GM19467 (cell line): Measurements from ENCODE around the gene A4GALT.

Source experiments
- ATAC-seq: cut with Tn5 transposase; IDR thresholded peaks from one replicate; pipeline ENCODE4 v1.9.1; 2021; ENCODE audit warnings: mild to moderate bottlenecking, moderate library complexity; ENCODE audit not compliant: unreplicated experiment

A4GALT gene

DNA sequence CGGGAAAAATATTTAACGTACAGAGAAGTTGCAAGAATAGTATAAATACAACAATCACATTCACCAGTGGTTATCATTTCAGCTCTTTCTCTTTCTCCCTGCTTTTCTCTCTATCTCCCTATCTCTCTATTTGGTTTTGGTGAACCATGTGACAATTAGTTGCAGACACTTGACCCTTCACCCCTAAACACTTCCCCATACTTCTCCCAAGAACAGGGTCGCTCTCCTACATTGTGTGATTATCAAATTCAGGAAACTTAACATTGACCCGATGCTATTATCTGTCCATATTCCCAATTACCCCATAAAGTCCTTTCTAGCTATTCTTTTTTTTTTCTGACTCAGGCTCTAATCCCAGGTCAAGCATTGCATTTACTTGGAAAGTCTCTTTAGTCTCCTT is 66.7 kb downstream of the A4GALT start:
- no peak for ATAC-seq

DNA sequence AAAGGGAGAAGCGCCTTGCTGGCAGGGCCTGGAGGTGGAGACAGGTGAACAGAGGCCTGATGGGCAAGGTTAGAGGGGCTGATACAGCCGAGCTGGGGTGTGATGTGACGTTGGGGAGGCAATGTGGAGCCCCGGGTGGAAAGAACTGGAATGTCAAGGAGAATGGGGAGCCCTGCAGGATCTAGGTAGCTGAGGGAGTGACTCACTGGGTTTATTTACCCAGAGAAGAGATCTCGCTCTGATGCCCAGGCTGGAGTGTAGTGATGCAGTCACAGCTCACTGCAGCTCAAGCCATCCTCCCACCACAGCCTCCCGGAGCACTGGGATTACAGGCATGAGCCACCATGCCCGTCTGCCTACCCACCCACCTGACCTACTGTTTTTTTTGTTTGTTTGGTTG is 69.5 kb downstream of the A4GALT start:
- no peak for ATAC-seq

DNA sequence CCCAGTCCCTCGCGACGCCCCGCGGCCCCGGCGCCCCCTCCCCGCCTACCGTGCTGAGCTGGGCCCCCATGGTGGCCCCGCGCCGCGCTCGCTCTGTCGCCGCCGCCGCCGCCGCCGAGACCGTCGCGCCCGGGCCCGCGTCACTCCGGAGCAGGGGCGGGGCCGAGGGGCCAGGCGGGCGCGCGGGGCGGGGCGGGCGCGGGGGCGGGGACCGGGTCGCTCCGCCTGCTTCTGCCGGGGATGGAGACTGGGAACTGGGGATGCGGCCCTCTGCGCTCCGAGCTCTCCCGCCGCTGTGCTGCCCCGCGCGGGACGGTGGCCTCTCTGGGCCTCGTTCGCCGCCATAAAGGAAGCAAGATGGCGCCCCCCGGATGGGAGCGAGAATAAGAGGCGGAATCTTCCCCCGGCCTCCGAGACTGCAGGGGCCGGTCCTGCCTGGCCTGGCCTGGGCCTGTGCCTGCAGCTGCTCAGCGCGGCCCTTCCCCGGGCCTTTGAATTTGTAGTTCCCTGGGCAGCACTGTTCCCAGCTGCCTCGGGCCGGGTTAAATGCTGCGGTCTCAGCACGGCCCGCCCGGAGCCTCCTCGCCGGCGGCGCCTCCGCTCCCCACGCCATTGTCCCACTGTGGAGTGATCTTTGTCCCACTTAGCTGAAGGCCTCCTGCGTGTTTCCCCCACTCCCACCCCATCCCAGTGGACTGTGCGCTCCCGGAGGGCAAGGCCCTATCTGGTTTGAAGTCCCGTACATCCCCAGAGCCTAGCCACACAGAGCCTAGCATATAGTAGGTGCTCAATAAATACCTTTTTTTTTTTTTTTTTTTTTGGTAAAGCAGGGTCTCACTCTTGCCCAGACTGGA is 71.2 kb downstream of the A4GALT start, which contains the start of gene CYB5R3:
TSS of gene CYB5R3 (minus strand) at position 147 of the 854 bp plus-strand sequence. CDS start at position 70, 77 bp downstream.
- ATAC-seq: peak; percentile 73

- peak; percentile 39 for ATAC-seq
These were observed 72.1 kb downstream of the A4GALT start for GRCh38 chr22:42648368-42649245.

DNA sequence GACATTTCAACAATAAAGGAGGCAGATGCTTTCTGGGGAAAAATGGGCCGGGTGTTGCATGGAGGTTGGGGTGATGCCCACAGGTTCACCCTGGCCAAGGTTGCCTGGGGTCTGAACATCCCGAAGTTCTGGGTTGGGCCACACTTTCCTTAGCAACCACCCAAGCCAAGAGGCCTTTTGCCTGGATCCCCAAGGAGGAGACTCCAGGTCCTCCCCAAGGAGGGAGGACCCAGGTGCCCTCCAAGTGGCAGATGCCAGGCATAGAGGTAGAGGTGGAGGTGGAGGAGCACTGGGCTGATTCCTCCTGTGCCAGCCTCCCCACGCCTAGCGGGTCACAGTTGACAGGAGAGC is 72.7 kb downstream of the A4GALT start:
- ATAC-seq: no peak

- no peak for ATAC-seq
These were observed 73.8 kb downstream of the A4GALT start for GRCh38 chr22:42646569-42647525.

DNA sequence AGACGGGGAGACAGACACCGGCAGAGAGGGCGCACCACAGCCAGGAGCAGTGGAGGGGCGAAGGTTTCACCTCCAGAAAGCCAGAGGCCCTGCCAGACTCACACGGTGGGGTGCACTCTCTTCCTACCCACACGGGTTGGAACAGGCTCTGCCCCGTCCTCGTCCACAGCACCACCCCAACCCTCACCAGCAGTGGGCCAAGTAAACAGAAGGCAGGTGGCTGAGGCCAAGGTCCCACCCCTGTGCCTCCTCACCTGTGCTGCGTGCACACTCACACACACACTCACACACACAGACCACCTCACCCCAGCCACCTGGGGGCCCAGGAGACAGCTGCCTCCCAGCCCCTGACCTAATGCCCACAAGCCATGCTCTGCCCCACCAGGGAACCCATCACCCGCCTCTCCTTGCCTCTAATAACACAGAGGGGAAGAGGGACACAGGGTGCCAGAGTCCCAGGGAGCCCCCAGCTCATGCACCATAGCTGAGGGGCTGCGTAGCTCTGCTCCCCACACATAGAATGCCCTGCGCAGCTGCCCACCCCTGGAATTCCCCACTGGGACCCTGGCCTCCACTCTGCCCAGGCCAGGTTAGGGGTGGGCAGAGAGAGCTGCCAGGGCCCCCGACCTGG is 74.6 kb downstream of the A4GALT start:
- ATAC-seq: no peak

GRCh38 chr22:42645341-42645937 is 75.2 kb downstream of the A4GALT start:
- no peak for ATAC-seq

GRCh38 chr22:42644422-42645340 is 76.0 kb downstream of the A4GALT start:
- ATAC-seq: no peak

DNA sequence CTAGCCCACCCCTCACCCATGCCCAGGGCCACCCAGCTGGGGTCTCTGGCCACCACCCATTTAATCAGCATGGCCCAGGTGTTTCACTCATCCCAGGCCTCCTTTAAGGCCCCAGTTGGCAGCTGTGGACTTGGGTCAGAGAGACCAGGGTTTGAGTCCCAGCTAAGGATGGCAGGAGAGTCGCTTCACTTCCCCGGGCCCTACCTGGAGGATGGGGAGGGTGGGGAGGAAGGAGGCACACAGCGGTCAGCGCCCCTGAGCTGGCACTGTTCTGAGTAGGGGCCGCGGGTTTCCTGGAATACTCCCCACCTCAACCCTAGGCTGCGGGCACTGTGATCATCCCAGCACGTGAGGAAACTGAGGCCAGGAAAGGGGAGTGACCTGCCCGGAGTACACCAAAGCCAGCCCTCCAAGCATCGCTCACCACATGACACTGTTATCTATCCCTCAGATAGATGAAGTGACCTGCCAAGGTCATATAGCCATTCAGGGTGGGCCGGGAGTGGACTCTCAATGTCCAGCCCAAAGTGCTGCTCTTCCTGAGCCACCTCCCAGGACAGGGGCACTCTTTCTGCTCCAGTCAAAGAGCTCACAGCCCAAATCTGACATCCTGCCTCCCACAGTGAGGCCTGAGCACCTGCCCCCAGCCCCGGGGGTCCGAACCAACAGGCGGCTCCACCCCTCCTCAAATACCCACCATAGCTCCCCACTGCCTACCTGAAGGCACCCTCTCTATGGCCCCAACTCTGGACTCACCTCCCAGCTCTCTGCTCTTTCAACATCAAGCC is 76.8 kb downstream of the A4GALT start:
- no peak for ATAC-seq

- ATAC-seq: no peak
These were observed 77.7 kb downstream of the A4GALT start for GRCh38 chr22:42642806-42643633.
